GM10248 (cell line): ENCODE results near the gene LRRFIP1.

Experiments
- CTCF ChIA-PET: fragments of 300-600 bp; sonication (Branson Sonifier 250); formaldehyde crosslinking; extraction: SDS; loops from one replicate; lab custom pipeline; 2021; ENCODE audit warnings: antibody characterized with exemption; lab: Yijun Ruan, JAX
- POLR2A ChIA-PET: fragments of 350-650 bp; sonication (Branson Sonifier 250); formaldehyde crosslinking; extraction: SDS; loops from one replicate; lab custom pipeline; 2020; ENCODE audit warnings: antibody characterized with exemption; lab: Yijun Ruan, JAX
- DNase-seq: peaks from one replicate; pipeline ENCODE4 v3.0.0; 2012; ENCODE audit errors: extremely low spot score
- TF ChIP-seq, protein P1 (sequence below): IDR thresholded peaks from 2 replicates; pipeline ENCODE4 v1.5.1; 2012; ENCODE audit warnings: mild to moderate bottlenecking, low read depth; ENCODE audit errors: extremely low read depth, missing control alignments, control extremely low read depth

Gene LRRFIP1

DNA sequence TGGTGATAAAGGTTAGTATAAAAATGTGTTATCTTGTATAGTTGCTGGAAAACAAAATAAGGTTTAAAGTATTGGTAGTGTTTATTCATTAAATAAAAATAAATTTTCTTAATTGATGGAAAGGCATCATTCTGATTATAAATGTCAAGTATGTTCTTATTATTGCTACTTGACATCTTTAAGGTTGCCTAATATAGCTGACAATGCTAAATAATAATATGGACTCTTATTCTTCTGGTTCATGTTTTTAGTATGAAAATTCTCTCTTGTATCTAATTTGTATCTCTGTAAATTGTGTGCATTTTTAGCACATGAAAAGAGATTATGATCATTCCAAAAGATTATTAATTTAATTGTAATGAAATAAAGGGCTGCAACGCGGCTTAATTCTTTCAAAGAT is 196.2 kb downstream of the LRRFIP1 start:
- DNase-seq, result no peak
- ChIA-PET CTCF (no interaction called here), POLR2A (no interaction called here)
- TF ChIP-seq, protein P1, sequence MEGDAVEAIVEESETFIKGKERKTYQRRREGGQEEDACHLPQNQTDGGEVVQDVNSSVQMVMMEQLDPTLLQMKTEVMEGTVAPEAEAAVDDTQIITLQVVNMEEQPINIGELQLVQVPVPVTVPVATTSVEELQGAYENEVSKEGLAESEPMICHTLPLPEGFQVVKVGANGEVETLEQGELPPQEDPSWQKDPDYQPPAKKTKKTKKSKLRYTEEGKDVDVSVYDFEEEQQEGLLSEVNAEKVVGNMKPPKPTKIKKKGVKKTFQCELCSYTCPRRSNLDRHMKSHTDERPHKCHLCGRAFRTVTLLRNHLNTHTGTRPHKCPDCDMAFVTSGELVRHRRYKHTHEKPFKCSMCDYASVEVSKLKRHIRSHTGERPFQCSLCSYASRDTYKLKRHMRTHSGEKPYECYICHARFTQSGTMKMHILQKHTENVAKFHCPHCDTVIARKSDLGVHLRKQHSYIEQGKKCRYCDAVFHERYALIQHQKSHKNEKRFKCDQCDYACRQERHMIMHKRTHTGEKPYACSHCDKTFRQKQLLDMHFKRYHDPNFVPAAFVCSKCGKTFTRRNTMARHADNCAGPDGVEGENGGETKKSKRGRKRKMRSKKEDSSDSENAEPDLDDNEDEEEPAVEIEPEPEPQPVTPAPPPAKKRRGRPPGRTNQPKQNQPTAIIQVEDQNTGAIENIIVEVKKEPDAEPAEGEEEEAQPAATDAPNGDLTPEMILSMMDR, result no peak

DNA sequence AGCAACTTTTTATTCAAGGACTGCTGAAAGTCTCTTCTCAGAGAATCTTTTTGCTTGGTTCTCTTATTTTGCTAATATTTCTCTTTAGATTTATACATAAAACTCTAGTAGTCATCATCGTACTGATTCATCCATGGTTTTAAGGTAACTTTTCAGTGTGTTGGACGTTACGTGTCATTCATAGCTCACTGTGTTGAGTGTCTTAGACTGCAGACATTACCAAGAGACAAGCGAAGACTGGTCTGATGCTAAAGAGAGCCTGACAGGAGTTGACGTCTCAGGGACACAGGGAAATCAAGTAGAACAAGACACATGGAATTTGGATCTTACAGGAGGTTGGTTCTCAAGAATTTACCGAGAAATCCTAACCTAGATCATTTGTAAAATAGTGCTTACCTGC is 196.7 kb downstream of the LRRFIP1 start:
- ChIA-PET POLR2A (no interaction called here), CTCF (no interaction called here)
- DNase-seq, result no peak
- TF ChIP-seq, protein P1, result no peak

DNA sequence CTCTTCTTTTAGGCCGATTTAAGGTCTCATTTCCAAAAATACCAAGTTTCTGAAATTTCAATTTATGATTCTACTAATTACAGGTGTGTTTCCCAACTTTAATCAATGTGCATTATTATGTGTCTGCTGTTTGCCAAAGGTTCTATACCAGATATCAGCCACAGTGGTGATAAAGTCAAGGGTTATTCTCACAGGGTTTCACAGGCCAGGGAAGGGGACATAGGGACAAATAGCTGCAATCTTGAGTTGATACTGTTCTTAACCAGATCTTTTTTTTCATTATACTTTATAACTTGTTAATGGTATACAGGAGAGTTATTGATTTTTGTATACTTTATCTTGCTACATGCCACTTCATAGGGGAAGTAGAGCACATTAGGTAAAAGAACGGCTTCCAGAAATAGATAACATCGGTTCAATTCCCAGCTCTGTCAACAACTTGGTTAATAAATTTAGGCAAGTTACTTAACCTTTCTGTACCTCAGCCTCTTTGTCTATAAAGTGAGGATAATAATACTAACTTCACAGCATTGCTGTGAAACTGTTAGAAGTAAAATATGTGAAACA is 200.1 kb downstream of the LRRFIP1 start:
- ChIA-PET POLR2A (no interaction called here), CTCF (interaction anchor here (1.1 to 1.8 kb wide), 3 partner anchors 8 to 53 kb away, joined by 4 to 5 read pairs (median 4); no protein-coding TSS in a partner anchor)
- no peak for DNase-seq
- TF ChIP-seq, protein P1, result no peak
